Measurements from ENCODE around the gene ANP32B. TPM values are rescaled to one million over a fixed set of nuclear protein-coding genes. Genes with fewer than 3 reads are reported as not detected.
A peak's percentile ranks its signal among the peaks of the same experiment; 100 is the strongest.

Gene ANP32B
- total and polyA plus RNA-seq, 9 donors: 18.6 to 198 (median 159) TPM

DNA sequence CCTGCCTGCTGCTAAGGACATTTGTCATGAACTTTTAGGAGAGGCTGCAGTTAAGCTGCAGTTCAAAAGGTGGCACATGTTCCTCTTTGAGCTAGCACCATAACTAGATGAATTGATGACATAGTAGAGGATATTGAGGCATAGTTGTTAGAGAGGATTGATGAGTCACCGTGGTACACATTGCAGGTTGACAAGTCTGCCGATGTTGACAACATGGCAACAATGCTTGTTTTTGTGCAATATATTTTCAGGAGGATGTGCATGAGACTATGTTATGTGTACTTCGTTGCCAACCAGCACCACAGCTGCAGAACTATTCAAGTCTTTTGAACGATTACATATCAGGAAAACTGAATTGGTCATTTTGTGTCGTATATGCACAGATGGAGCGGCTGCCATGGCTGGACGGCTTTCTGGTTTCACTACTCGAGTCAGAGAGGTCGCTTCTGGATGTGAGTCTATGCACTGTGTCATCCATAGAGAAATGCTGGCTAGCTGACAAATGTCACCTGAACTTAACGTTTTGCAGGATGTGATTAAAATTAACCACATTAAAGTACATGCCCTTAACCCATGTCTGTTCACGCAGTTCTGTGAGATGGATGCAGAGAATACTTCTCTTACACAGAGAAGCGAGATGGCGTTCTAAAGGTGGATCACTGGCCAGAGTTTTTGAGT lies 24.2 kb downstream of the ANP32B start:
- Histone ChIP-seq H3K36me3 (ENCODE audit: control insufficient read depth, insufficient read depth, low read length) (peaks cover 72% of the 10 kb centered on the region), H3K27ac (ENCODE audit: low read length) (no peak overlapping the region), H3K9me3 (replicated peaks; ENCODE audit: control insufficient read depth, low read depth, low read length) (no peaks in the 10 kb centered on the region), H3K4me3 (ENCODE audit: low read length) (no peak overlapping the region), H3K27me3 (ENCODE audit: control insufficient read depth, insufficient read depth, low read length) (no peaks in the 10 kb centered on the region), H3K4me1 (ENCODE audit: control insufficient read depth, insufficient read depth, low read length) (peaks cover 7% of the 10 kb centered on the region)
- WGBS (ENCODE audit: insufficient coverage): 95% methylated on average over 7 of the region's 13 CpGs
- no peak for DNase-seq

DNA sequence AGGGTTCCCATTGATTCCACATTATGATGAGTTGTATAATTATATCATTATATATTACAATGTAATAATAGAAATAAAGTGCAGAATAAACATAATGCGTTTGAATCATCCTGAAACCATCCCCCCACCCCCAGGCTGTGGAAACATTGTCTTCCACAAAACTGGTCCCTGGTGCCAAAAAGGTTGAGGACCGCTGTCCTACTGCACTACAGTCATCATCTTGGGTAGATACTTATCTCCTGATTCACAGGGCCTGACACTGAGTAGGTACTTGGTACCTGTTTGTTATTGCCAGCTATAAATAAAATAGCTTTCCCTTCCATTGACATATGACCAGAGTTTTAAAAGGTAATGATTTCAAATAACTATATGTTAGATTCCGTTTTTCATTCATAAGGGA lies 25.6 kb downstream of the ANP32B start:
- Histone ChIP-seq H3K4me1 (ENCODE audit: control insufficient read depth, insufficient read depth, low read length) (peaks cover 7% of the 10 kb centered on the region), H3K4me3 (ENCODE audit: low read length) (no peak overlapping the region), H3K9me3 (replicated peaks; ENCODE audit: control insufficient read depth, low read depth, low read length) (no peaks in the 10 kb centered on the region), H3K27me3 (ENCODE audit: control insufficient read depth, insufficient read depth, low read length) (no peaks in the 10 kb centered on the region), H3K27ac (ENCODE audit: low read length) (no peak overlapping the region), H3K36me3 (ENCODE audit: control insufficient read depth, insufficient read depth, low read length) (peaks cover 78% of the 10 kb centered on the region)
- DNase-seq: no peak
- no CpG with 5 or more reads among the region's 3 CpGs for WGBS (ENCODE audit: insufficient coverage)

DNA sequence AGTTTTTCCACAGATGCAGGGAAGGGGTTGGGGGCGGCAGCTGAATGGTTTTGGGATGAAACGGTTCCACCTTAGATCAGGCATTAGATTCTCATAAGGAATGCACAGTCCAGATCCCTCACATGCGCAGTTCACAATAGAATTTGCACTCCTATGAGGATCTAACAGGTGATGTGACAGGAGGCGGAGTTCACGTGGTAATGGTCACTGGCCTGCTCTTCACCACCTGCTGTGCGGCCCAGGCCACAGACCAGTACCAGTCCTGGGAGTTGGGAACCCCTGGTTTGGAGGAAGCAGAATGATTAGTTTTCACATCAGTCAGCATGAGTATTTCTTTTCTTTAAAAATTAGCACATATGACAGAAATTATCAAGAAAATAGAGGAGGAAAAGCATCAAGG lies 26.3 kb downstream of the ANP32B start:
- peaks cover 81% of the 10 kb centered on the region for H3K36me3 ChIP-seq (ENCODE audit: control insufficient read depth, insufficient read depth, low read length)
- peak overlapping the region; percentile 9 for H3K27ac ChIP-seq (ENCODE audit: low read length)
- 90% methylated on average over 4 of the region's 6 CpGs for WGBS (ENCODE audit: insufficient coverage)
- DNase-seq: no peak
- H3K27me3 ChIP-seq (ENCODE audit: control insufficient read depth, insufficient read depth, low read length): no peaks in the 10 kb centered on the region
- H3K4me3 ChIP-seq (ENCODE audit: low read length): no peak overlapping the region
- H3K4me1 ChIP-seq (ENCODE audit: control insufficient read depth, insufficient read depth, low read length): peaks cover 7% of the 10 kb centered on the region
- H3K9me3 ChIP-seq (replicated peaks; ENCODE audit: control insufficient read depth, low read depth, low read length): no peaks in the 10 kb centered on the region

DNA sequence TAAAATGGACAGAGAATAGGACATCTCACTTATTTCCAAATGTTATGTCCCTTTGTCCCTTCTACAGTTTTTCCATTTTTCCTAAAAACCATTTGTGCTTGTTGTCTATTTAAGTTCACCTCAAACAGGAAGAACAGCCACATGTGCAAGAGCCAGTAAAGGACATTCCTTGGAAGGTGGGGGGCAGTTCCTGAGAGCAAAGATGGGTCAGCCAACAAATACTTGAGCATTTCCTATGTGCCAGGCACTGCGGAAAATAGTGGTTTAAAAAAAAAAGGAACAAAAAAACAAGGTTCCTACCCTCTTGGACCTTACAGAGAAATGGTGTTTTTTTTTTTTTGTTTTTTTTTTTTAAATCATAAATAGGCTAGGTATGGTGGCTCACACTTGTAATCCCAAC lies 26.8 kb downstream of the ANP32B start:
- Histone ChIP-seq H3K4me1 (ENCODE audit: control insufficient read depth, insufficient read depth, low read length) (peaks cover 7% of the 10 kb centered on the region), H3K36me3 (ENCODE audit: control insufficient read depth, insufficient read depth, low read length) (peaks cover 84% of the 10 kb centered on the region), H3K4me3 (ENCODE audit: low read length) (no peak overlapping the region), H3K27me3 (ENCODE audit: control insufficient read depth, insufficient read depth, low read length) (no peaks in the 10 kb centered on the region), H3K9me3 (replicated peaks; ENCODE audit: control insufficient read depth, low read depth, low read length) (no peaks in the 10 kb centered on the region), H3K27ac (ENCODE audit: low read length) (peak overlapping the region; percentile 35)
- WGBS (ENCODE audit: insufficient coverage): no CpG with 5 or more reads among the region's 1 CpG
- DNase-seq: peak; percentile 71

DNA sequence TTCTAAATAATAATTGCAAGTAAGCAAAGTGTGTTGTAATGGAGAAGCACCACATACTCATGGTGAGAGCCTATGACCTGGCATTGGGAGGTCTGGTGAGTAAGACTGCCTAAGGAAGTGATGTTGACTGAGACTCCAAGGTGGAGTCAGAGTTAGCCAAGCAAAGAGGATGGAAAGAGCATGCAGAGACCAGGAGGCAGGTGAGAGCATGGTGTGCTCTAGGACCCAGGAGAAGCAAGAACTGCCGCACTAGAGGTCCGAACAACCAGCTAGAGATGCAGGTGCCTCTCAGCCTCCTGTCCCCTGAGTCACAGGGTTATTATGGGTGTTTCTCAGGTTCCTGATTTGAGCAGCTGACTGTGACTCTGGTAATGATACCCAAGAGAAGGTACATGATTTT lies 27.3 kb downstream of the ANP32B start:
- peak; percentile 27 for DNase-seq
- no peaks in the 10 kb centered on the region for H3K9me3 ChIP-seq (replicated peaks; ENCODE audit: control insufficient read depth, low read depth, low read length)
- peaks cover 80% of the 10 kb centered on the region for H3K36me3 ChIP-seq (ENCODE audit: control insufficient read depth, insufficient read depth, low read length)
- H3K4me1 ChIP-seq (ENCODE audit: control insufficient read depth, insufficient read depth, low read length): peaks cover 7% of the 10 kb centered on the region
- H3K27ac ChIP-seq (ENCODE audit: low read length): peak overlapping the region; percentile 35
- H3K27me3 ChIP-seq (ENCODE audit: control insufficient read depth, insufficient read depth, low read length): no peaks in the 10 kb centered on the region
- 14% methylated on average over 2 of the region's 2 CpGs for WGBS (ENCODE audit: insufficient coverage)
- no peak overlapping the region for H3K4me3 ChIP-seq (ENCODE audit: low read length)

DNA sequence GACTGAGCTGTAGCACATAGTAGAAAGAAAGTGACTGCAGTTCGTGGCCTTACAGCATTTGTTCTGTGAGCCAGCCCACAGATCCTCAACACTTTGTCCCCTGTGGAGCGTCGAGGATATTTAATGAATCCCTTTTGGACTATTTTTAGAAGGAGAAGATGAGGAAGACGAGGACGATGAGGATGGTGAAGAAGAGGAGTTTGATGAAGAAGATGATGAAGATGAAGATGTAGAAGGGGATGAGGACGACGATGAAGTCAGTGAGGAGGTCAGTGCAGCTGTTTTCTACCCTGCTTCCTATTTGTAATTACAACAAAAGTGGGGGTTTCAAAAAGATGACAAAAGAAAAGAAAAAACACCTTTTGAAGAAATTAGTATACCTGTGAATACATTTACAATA lies 28.0 kb downstream of the ANP32B start:
- no peaks in the 10 kb centered on the region for H3K9me3 ChIP-seq (replicated peaks; ENCODE audit: control insufficient read depth, low read depth, low read length)
- no peaks in the 10 kb centered on the region for H3K27me3 ChIP-seq (ENCODE audit: control insufficient read depth, insufficient read depth, low read length)
- no peak overlapping the region for H3K27ac ChIP-seq (ENCODE audit: low read length)
- H3K4me1 ChIP-seq (ENCODE audit: control insufficient read depth, insufficient read depth, low read length): peaks cover 7% of the 10 kb centered on the region
- WGBS (ENCODE audit: insufficient coverage): 82% methylated on average over 5 of the region's 7 CpGs
- no peak overlapping the region for H3K4me3 ChIP-seq (ENCODE audit: low read length)
- DNase-seq: no peak
- H3K36me3 ChIP-seq (ENCODE audit: control insufficient read depth, insufficient read depth, low read length): peaks cover 75% of the 10 kb centered on the region

DNA sequence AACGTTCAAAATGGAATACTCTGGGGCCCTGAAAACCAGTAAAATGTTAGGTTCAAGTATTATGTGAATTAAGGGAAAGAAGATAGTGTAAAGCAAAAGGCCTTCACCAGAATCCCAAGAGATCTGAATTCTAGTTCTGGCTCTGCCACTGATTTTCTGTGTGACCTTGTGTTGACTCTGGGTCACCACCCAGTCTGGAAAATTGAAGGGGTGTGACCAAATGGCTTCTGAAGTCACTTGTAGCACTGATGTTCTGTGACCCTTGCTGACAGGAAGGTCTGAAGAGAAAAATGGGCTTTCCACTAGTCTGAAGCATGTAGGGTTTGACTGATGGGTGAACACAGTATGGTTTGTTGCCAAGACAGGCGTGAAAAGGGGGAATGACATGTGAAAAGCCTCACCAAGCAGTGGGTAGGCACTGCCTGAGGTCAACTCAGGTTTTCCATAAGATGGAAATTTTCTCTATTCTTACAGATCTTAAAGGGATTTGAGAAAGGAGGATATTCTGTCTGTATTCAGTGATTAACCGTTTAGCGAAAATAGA lies 33.1 kb downstream of the ANP32B start:
- no CpG with 5 or more reads among the region's 4 CpGs for WGBS (ENCODE audit: insufficient coverage)
- DNase-seq: no peak
- Histone ChIP-seq H3K4me3 (ENCODE audit: low read length) (no peak overlapping the region), H3K4me1 (ENCODE audit: control insufficient read depth, insufficient read depth, low read length) (peaks cover 4% of the 10 kb centered on the region), H3K27me3 (ENCODE audit: control insufficient read depth, insufficient read depth, low read length) (no peaks in the 10 kb centered on the region), H3K36me3 (ENCODE audit: control insufficient read depth, insufficient read depth, low read length) (peaks cover 62% of the 10 kb centered on the region), H3K27ac (ENCODE audit: low read length) (no peak overlapping the region), H3K9me3 (replicated peaks; ENCODE audit: control insufficient read depth, low read depth, low read length) (no peaks in the 10 kb centered on the region)

DNA sequence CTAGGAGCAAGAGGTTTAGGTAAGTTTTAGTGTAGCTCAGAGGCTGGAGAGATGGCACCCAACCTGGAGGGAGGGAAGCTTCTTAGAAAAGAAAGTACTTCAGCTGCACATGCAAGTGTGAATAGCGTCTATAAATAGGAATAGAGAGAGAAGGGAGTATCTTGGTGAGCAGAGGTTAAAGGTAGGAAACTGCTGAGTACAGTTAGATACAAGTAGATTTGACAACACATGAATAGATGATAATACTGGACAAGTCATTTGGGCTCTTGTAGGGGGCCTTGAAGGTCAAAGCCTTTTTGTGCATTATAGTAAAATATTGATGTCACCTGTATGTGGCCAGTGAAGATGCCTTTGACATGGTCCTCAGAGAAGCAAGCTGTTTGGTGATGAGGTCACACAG lies 34.2 kb downstream of the ANP32B start:
- H3K27me3 ChIP-seq (ENCODE audit: control insufficient read depth, insufficient read depth, low read length): no peaks in the 10 kb centered on the region
- H3K9me3 ChIP-seq (replicated peaks; ENCODE audit: control insufficient read depth, low read depth, low read length): no peaks in the 10 kb centered on the region
- peaks cover 4% of the 10 kb centered on the region for H3K4me1 ChIP-seq (ENCODE audit: control insufficient read depth, insufficient read depth, low read length)
- H3K36me3 ChIP-seq (ENCODE audit: control insufficient read depth, insufficient read depth, low read length): peaks cover 60% of the 10 kb centered on the region
- no peak for DNase-seq
- no peak overlapping the region for H3K4me3 ChIP-seq (ENCODE audit: low read length)
- WGBS (ENCODE audit: insufficient coverage): 100% methylated on average over 1 of the region's 1 CpG
- H3K27ac ChIP-seq (ENCODE audit: low read length): no peak overlapping the region

DNA sequence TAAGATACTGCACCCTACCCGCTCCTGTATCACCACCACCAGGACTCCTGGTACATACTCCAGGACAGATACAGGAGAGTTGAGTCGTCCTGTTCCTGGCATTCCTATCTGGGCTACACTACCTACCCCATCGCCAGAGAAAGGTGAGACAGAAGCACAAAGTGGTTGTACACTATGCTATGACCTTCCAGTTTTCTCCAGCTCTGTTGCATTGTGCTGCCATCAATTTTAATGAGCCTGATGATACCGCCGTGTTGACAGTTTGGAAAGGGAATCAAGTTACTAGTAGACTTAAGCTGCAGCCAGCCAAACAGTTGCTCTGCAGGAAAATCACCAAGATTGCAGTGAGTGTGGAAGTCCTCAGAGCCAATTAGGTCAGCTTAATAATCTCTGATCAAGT lies 35.2 kb downstream of the ANP32B start:
- no peaks in the 10 kb centered on the region for H3K27me3 ChIP-seq (ENCODE audit: control insufficient read depth, insufficient read depth, low read length)
- peak overlapping the region; percentile 42 for H3K27ac ChIP-seq (ENCODE audit: low read length)
- H3K4me3 ChIP-seq (ENCODE audit: low read length): no peak overlapping the region
- no peaks in the 10 kb centered on the region for H3K9me3 ChIP-seq (replicated peaks; ENCODE audit: control insufficient read depth, low read depth, low read length)
- H3K36me3 ChIP-seq (ENCODE audit: control insufficient read depth, insufficient read depth, low read length): peaks cover 50% of the 10 kb centered on the region
- WGBS (ENCODE audit: insufficient coverage): 77% methylated on average over 5 of the region's 5 CpGs
- H3K4me1 ChIP-seq (ENCODE audit: control insufficient read depth, insufficient read depth, low read length): peaks cover 4% of the 10 kb centered on the region
- no peak for DNase-seq

DNA sequence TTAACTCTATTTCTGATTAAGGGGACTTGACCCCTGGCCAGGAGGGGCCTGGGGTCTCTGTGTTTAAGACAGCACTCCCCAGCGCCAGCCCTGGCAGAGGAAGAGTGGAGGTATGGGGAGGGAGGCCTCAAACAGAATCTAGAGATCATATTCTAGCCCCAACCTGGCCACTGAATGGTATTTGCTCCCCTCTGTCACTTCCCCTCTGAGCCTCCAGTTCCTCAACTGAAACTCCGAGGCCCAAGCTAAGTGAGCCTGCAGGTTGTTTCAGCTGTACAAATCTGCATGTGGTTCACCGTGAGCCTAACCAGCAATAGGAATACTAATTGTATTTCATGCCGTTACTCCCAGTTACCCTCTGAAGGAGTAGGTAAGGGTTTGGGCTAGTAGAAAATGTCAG lies 36.0 kb downstream of the ANP32B start:
- no CpG with 5 or more reads among the region's 4 CpGs for WGBS (ENCODE audit: insufficient coverage)
- Histone ChIP-seq H3K4me3 (ENCODE audit: low read length) (no peak overlapping the region), H3K27ac (ENCODE audit: low read length) (no peak overlapping the region), H3K9me3 (replicated peaks; ENCODE audit: control insufficient read depth, low read depth, low read length) (no peaks in the 10 kb centered on the region), H3K27me3 (ENCODE audit: control insufficient read depth, insufficient read depth, low read length) (no peaks in the 10 kb centered on the region), H3K36me3 (ENCODE audit: control insufficient read depth, insufficient read depth, low read length) (peaks cover 42% of the 10 kb centered on the region), H3K4me1 (ENCODE audit: control insufficient read depth, insufficient read depth, low read length) (peaks cover 4% of the 10 kb centered on the region)
- no peak for DNase-seq

Data from muscle of leg (tissue), 11 donors.